Bronchial epithelial cell (primary cell): Measurements from ENCODE around the gene RPTOR. TPM values are rescaled to one million over a fixed set of nuclear protein-coding genes. Genes with fewer than 3 reads are reported as not detected.

Experiments used
- DNase-seq: peaks from one replicate; pipeline ENCODE4 v3.0.0-alpha.2; 2010; ENCODE audit warnings: low read depth
- FAIRE-seq: peaks from 2 replicates; lab custom pipeline; 2011; peaks lifted over from hg19 to GRCh38; lab: Jason Lieb, UNC
- H3K27me3 ChIP-seq: 2 replicates; pipeline ENCODE4 v1.5.1; 2011; ENCODE audit warnings: low read length; ENCODE audit not compliant: control insufficient read depth, insufficient read depth
- H3K36me3 ChIP-seq: 2 replicates; pipeline ENCODE4 v1.5.1; 2011; ENCODE audit warnings: low read length; ENCODE audit not compliant: control insufficient read depth, insufficient read depth
- H3K4me3 ChIP-seq: 2 replicates; pipeline ENCODE4 v1.5.1; 2011; ENCODE audit warnings: mild to moderate bottlenecking, low read depth, low read length, control low read depth
- total RNA-seq: library from RNA; depleted of rRNA; stranded (reverse); fragments of >200 nt; gene quantifications from 2 replicates; pipeline ENCODE4 v1.2.1, GENCODE V29; 2014
- TF ChIP-seq, protein P1 (sequence below): IDR thresholded peaks from 2 replicates; pipeline ENCODE4 v1.5.1; 2011; ENCODE audit warnings: mild to moderate bottlenecking, moderate library complexity, low read length, control low read depth, inconsistent platforms; ENCODE audit not compliant: insufficient read depth, severe bottlenecking

RPTOR gene
- total RNA-seq, 1 donor from 2014 or later, result 14.0 TPM

DNA sequence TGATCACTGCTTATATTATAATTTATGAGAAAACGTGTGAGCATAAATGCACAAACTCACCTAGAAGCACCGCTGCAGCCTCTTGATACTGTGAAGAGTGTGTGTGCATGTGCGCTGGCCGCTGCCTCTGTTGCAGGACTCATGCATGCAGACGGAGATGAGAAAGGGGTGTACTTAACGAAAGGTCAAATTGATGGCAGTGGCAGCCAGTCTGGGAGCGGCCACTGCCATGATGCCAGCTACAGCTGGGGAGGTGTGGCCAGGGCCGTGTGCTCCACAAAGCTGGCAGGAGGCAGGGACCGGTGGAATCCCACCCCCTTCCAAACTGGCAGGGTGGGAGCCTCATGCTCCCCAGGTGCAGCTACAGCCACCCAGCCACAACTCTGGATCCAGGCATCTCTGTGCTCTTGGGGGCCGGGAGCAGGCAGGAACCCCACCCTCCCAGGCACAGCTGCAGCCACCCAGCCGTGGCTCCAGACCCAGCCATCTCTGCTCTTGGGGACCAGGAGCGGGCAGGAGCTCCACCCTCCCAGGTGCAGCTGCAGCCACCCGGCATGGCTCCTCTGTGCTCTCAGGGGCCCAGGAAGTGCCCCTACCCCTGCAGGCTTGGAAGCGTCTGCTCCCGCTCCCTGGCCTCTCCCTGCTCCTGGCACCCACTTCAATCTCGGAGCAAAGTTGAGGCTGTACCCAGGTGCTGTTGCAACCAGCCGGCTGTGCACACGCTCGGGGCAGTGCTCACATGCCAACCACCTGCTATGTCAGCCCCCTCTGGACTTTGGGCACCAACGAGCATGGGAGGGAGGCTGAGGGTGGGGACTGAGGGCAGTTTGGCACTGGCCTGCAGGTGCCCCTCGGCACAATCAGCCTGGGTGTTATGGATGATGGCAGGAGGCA lies 369.5 kb downstream of the RPTOR start:
- Histone ChIP-seq H3K36me3 (no peaks in the 10 kb centered on the region), H3K4me3 (no peak overlapping the region), H3K27me3 (no peaks in the 10 kb centered on the region)
- no peak for DNase-seq
- FAIRE-seq, result no peak
- TF ChIP-seq, protein P1, sequence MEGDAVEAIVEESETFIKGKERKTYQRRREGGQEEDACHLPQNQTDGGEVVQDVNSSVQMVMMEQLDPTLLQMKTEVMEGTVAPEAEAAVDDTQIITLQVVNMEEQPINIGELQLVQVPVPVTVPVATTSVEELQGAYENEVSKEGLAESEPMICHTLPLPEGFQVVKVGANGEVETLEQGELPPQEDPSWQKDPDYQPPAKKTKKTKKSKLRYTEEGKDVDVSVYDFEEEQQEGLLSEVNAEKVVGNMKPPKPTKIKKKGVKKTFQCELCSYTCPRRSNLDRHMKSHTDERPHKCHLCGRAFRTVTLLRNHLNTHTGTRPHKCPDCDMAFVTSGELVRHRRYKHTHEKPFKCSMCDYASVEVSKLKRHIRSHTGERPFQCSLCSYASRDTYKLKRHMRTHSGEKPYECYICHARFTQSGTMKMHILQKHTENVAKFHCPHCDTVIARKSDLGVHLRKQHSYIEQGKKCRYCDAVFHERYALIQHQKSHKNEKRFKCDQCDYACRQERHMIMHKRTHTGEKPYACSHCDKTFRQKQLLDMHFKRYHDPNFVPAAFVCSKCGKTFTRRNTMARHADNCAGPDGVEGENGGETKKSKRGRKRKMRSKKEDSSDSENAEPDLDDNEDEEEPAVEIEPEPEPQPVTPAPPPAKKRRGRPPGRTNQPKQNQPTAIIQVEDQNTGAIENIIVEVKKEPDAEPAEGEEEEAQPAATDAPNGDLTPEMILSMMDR, result no peak

DNA sequence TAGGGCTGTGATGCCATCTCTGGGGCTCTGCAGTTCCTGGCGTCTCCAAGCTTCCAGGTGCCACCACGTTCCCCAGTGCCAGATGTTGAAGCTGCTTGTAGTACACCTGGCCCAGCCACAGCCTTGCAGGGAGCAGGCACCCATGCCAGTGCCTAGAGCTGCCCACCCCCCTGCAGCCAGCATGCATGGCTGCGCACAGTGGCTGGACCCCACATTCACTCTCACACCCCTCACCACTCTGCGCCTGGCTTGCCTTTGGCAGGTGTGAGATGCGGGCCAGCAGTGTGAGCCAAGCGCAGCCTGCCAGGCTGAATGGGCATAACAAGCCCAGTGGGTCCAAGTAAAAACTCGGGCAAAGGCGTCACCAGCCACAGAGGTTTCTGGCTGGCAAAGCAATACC lies 371.6 kb downstream of the RPTOR start:
- H3K4me3 ChIP-seq, result no peak overlapping the region
- no peaks in the 10 kb centered on the region for H3K27me3 ChIP-seq
- TF ChIP-seq, protein P1, result no peak
- DNase-seq (no peak), FAIRE-seq (no peak)
- no peaks in the 10 kb centered on the region for H3K36me3 ChIP-seq

DNA sequence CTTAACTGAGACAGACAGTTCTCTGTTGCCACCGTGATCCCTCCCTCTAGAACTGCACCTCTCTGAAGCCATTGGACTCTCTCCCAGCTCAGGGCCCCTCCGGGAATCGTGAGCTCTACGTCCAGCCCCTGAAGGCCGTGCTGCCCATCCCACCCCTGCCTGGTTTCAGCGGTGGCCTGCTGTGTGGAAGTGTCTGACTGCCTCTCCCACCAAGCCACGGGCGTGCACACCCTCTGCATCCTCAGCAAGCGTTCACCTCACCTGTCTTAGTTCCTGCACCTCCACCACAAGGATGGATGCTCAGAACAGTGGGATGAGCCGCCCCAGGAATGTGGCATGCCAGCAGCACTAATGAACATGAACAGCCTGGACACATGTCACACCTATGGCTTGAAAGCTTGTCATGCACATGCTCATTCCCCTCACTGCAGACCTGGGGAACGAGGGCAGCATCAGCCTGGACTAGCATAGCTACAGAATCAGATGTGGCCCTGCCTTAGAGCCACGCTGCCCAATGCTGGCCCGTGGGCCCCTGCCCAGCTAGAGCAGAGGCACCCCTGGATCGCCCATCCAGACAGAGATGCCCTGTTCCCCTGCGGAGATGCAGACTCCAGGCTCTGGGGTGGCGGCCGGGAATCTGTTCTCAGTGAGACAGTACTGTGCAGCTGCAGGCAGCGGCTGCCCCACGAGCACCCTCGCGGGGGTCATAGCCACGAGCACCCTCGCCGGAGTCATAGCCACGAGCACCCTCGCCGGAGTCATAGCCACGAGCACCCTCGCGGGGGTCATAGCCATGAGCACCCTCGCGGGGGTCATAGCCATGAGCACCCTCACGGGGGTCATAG lies 373.3 kb downstream of the RPTOR start:
- FAIRE-seq (no peak), DNase-seq (no peak)
- TF ChIP-seq, protein P1, result no peak
- H3K4me3 ChIP-seq, result no peak overlapping the region
- no peaks in the 10 kb centered on the region for H3K27me3 ChIP-seq
- peaks cover 3% of the 10 kb centered on the region for H3K36me3 ChIP-seq

DNA sequence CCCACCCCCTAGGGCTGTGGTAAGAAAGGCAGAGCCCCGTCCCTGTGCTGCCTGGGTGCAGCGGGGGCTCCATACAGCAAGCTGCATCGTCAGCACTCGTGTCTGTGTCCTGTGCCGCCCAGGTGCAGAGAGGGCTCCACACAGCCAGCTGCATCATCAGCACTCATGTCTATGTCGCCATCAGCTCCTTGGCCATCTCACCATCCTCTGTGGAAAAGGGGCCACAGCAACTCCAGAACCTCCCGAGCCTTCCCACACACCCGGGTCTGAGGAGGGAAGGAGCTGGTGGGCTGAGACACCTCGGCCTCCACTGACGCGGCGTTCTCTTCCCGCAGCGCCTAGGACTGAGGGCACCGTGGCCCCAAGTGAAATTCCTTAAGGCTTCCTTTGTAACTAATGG lies 374.1 kb downstream of the RPTOR start:
- H3K4me3 ChIP-seq, result no peak overlapping the region
- TF ChIP-seq, protein P1, result no peak
- H3K36me3 ChIP-seq, result peaks cover 5% of the 10 kb centered on the region
- no peaks in the 10 kb centered on the region for H3K27me3 ChIP-seq
- DNase-seq, result no peak
- no peak for FAIRE-seq

DNA sequence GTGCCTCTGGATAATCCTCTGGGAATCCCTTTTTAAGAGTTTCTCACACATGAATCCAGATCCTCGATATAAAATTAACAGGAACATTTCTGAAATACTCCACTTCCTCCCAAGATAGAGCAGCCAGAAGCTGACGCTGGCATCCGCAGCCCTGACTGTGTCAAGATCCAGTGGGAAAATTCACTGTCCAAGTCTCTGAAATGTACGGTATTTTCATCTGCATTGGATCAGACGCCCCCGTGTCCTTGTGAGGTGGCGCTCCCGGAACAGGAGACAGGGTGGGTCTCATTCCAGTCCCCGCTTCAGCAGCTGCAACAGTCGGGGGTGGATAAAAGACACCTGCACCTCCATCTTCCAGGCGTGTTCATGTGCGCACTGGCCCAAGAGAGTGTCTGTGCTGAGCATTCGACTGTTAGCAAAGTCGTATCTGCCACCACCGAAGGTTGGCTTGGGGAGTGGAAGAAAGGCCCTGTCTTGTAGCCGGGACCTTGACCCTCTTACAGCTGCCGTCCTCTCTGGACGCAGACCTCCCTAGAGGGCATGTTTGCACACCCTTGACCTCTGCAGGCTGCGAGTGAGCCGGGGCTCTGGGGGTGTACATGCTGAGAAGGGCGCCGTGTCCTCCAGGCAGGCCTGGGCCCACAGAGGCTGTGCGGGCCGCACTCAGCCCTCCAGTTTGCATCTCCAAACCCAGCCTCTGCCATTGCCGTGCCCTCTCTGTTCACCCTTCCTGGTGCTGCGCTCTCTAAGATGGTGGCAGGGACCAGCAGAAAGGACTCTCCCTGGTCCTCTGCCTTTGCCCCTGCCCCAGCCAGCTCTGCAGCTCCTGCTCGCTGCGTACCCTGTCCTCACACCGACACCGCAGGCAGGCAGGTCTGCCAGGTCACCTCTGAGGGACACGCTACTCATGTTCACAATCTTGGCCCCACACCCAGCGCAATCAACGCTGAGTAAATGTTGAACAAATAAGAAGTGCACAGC lies 375.0 kb downstream of the RPTOR start:
- Histone ChIP-seq H3K27me3 (no peaks in the 10 kb centered on the region), H3K36me3 (peaks cover 10% of the 10 kb centered on the region), H3K4me3 (no peak overlapping the region)
- DNase-seq (no peak), FAIRE-seq (no peak)
- TF ChIP-seq, protein P1, result no peak
